ENCODE data around the gene CKAP2L.

DNA sequence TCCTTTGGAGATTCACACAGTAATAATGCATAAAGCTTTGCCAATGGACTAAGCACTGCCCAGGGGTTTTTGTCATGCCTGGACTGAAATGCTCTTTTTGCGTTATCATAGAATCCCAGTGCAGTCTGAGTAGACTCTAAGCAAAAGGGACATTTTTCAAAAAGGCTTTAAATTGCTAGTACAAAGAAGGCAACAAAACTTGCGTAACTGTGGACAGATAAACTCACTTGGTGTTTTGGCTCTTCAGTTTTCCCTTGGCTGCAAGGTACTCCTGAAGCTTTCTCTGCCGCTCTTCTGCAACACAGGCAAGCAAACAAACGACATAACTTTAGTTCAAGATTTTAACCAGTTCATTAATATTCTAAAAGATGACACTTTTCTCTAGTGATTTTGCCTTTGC, 2.1 kb downstream of the CKAP2L start:
- no peak for TF ChIP-seq POLR2A (IDR thresholded peaks at IDR 0.05; ENCODE audit: low read depth, low read length)
- no peak for TF ChIP-seq TAF1 (IDR thresholded peaks at IDR 0.05; ENCODE audit: low read depth, low read length)
- no peak for TF ChIP-seq POLR2AphosphoS5 (IDR thresholded peaks at IDR 0.05; ENCODE audit: low read depth, low read length)
- no peak for TF ChIP-seq SPI1 (IDR thresholded peaks at IDR 0.05; ENCODE audit: low read depth, low read length)
- TF ChIP-seq POU2F2 (IDR thresholded peaks at IDR 0.05; ENCODE audit: low read depth, low read length), result no peak
